ENCODE results near the gene ADGRA3.

The ADGRA3 gene

GRCh38 chr4:22515888-22516541 lies at the start of gene ADGRA3:
Gene ADGRA3 (minus strand): TSS chr4:22516066. CDS start chr4:22515784, 282 bp downstream.
- no peak for DNase-seq

- no peak for DNase-seq
Observed at GRCh38 chr4:22556495-22556894, 40.6 kb upstream of the ADGRA3 start.

- no peak for DNase-seq
Observed at GRCh38 chr4:22554670-22555069, 38.8 kb upstream of the ADGRA3 start.

- no peak for DNase-seq
Observed at GRCh38 chr4:22553560-22553959, 37.7 kb upstream of the ADGRA3 start.

GRCh38 chr4:22552812-22553211 lies 36.9 kb upstream of the ADGRA3 start:
- no peak for DNase-seq

GRCh38 chr4:22551550-22551949 lies 35.7 kb upstream of the ADGRA3 start:
- no peak for DNase-seq

GRCh38 chr4:22546299-22546698 lies 30.4 kb upstream of the ADGRA3 start:
- no peak for DNase-seq

GRCh38 chr4:22539251-22539650 lies 23.4 kb upstream of the ADGRA3 start:
- no peak for DNase-seq

GRCh38 chr4:22537864-22538263 lies 22.0 kb upstream of the ADGRA3 start:
- no peak for DNase-seq

GRCh38 chr4:22534374-22534773 lies 18.5 kb upstream of the ADGRA3 start:
- no peak for DNase-seq

- no peak for DNase-seq
Observed at GRCh38 chr4:22532896-22533295, 17.0 kb upstream of the ADGRA3 start.

- no peak for DNase-seq
Observed at GRCh38 chr4:22532117-22532516, 16.3 kb upstream of the ADGRA3 start.

- no peak for DNase-seq
Observed at GRCh38 chr4:22531311-22532019, 15.6 kb upstream of the ADGRA3 start.

GRCh38 chr4:22524895-22525294 lies 9.0 kb upstream of the ADGRA3 start:
- no peak for DNase-seq

- DNase-seq, result no peak
Observed at GRCh38 chr4:22522706-22523501, 7.0 kb upstream of the ADGRA3 start.

- no peak for DNase-seq
Observed at GRCh38 chr4:22522206-22522605, 6.3 kb upstream of the ADGRA3 start.

GRCh38 chr4:22521240-22521639 lies 5.4 kb upstream of the ADGRA3 start:
- no peak for DNase-seq

- DNase-seq, result no peak
Observed at GRCh38 chr4:22515145-22515887, 550 bp downstream of the ADGRA3 start.

- DNase-seq, result no peak
Observed at GRCh38 chr4:22514481-22514880, 1.4 kb downstream of the ADGRA3 start.

GRCh38 chr4:22514001-22514400 lies 1.9 kb downstream of the ADGRA3 start:
- DNase-seq, result no peak

GRCh38 chr4:22512306-22512705 lies 3.6 kb downstream of the ADGRA3 start:
- no peak for DNase-seq

GRCh38 chr4:22510750-22511149 lies 5.1 kb downstream of the ADGRA3 start:
- DNase-seq, result no peak

GRCh38 chr4:22508376-22508775 lies 7.5 kb downstream of the ADGRA3 start:
- no peak for DNase-seq
